Stimulated activated CD4-positive, alpha-beta T cell treated with anti-CD3 and anti-CD28 coated beads, Interleukin-4, amount 100 ng/mL, for 48 hours (primary cell): Measurements from ENCODE around the gene SPATC1L.

ENCODE experiments used
- DNase-seq, 2 donors: peaks; one replicate each; pipeline ENCODE4 v3.0.0-alpha.2; 2020; ENCODE audit warnings: low read depth in 2 of 2

The SPATC1L gene

GRCh38 chr21:46120301-46121285, 63.7 kb downstream of the SPATC1L start:
- no peak for DNase-seq

DNA sequence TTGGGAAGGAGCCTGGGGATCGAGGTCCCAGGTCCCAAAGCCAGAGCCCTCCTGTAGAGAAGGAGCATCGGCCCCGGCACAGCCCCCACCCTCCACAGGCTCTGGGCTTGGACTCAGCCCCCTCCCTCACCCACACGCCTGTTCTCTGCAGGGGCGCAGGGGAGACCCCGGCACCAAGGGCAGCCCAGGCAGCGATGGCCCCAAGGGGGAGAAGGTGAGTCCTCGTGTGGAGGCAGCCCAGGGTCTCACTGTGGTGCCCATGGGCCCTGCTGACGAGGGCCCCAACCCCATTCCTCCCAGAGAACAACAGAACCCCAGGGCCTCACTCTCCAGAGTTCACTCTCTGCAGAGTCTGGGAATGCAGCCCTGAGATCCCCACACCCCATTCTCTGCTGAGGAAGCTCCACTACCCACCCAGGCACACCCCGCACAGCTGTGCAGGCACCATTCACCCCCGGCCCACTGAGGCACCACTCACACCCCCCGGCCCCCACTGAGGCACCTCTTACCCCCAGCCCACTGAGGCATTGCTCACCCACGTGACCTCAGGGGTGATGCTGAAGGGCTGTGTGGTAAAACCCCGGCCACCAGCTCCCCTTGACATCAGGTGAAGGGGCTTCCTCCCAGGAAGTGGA, 64.5 kb downstream of the SPATC1L start:
- no peak for DNase-seq

GRCh38 chr21:46119144-46119636, 65.1 kb downstream of the SPATC1L start:
- DNase-seq, result no peak

- DNase-seq, result no peak
Measured at GRCh38 chr21:46118316-46119143, 65.7 kb downstream of the SPATC1L start.

- DNase-seq, result no peak
Measured at GRCh38 chr21:46117586-46118315, 66.5 kb downstream of the SPATC1L start.

- DNase-seq, result no peak
Measured at GRCh38 chr21:46116776-46117585, 67.3 kb downstream of the SPATC1L start.

DNA sequence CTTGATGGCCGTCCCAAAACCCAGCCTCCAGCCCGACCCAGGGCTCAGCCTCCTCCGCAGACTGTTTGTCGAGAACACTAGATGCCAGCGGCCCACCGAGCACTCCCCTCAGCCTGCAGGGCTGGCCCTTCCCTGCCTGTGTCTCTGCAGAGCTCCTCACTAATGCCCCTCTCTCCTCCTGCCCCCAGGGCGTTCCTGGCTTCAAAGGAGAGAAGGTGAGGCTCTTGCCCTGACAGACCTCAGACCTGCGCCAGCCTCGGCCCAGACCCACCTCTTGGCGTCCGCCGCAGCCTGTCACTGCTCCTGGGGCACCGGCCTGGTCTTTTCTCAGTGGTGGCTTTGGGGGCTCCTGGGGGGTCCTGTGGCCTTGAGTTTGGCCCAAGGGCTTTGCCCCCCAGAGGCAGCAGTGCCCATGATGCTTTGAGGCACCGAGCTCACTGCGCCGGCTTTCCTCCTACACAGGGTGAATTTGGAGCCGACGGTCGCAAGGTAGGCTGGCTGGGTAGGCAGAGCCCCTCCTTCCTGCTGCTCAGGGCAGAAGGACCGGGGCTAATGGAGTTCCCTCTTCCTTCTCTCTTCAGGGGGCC, 68.0 kb downstream of the SPATC1L start:
- DNase-seq, result no peak

GRCh38 chr21:46115441-46116188, 68.6 kb downstream of the SPATC1L start:
- no peak for DNase-seq

- DNase-seq, result no peak
Measured at GRCh38 chr21:46114963-46115362, 69.3 kb downstream of the SPATC1L start.

DNA sequence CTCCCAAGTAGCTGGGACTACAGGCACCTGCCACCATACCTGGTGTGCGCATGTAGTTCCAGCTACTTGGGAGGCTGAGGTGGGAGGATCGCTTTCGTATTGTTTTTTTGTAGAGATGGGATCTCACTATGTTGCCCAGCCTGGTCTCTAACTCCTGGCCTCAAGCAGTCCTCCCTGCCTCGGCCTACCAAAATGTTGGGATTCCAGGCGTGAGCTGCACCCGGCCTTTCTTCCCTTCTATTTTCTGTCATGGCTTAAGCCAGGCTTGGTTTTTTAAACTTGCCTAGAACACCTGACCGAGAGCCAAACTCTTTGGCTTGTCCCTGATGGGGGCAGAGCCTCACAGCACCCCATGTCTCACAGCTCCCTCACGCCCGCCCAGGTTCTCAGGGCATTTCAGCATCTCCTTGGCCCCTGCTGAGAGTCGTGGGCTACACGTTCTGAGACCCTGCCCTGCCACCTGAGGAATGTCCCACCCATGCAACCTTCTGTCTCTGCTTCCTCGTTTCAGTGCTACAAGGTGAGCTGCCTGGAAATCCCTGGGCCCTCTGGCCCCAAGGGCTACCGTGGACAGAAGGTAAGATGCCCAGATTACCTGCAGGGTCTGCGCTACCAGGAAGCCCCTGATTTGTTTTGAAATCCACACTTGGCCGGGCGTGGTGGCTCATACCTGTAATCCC, 70.6 kb downstream of the SPATC1L start:
- no peak for DNase-seq

DNA sequence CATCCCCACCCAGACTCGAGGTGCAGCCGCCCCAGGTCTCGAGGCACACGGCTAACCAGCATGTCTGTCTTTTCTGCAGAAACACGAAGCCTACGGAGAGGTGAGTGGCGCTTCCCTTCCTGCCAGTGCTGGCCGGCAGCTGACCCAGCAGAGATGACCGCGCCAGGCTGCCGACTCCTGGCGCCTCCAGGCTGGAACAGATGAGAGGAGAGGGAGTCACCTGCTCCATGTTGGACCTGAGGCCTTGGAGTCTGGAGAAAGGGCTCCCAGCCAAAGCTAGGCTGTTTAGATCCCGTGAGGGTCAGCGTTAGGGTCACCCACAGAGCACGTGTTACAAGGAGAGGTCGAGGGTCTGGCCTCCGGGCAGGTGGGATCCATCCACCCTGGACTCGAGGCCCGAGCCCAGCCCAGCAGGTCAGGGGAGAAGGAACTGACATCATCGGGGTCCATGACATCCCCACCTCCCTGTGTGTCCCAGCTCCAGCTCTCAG, 71.5 kb downstream of the SPATC1L start:
- no peak for DNase-seq

DNA sequence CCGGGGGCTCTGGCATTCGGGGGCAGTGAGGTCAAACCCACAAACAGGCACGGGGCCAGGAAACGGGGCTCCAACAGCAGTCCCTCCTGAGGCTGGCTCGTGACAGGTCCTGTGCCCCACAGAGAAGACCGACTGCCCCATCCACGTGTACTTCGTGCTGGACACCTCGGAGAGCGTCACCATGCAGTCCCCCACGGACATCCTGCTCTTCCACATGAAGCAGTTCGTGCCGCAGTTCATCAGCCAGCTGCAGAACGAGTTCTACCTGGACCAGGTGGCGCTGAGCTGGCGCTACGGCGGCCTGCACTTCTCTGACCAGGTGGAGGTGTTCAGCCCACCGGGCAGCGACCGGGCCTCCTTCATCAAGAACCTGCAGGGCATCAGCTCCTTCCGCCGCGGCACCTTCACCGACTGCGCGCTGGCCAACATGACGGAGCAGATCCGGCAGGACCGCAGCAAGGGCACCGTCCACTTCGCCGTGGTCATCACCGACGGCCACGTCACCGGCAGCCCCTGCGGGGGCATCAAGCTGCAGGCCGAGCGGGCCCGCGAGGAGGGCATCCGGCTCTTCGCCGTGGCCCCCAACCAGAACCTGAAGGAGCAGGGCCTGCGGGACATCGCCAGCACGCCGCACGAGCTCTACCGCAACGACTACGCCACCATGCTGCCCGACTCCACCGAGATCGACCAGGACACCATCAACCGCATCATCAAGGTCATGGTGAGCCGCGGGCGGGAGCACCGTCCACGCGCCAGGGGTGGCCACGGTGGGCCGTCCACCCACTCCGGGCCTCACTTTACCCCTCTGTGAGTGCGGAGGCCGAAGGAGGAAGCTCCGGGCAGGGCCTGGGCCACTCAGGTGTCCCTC, 72.2 kb downstream of the SPATC1L start:
- DNase-seq, result no peak

DNA sequence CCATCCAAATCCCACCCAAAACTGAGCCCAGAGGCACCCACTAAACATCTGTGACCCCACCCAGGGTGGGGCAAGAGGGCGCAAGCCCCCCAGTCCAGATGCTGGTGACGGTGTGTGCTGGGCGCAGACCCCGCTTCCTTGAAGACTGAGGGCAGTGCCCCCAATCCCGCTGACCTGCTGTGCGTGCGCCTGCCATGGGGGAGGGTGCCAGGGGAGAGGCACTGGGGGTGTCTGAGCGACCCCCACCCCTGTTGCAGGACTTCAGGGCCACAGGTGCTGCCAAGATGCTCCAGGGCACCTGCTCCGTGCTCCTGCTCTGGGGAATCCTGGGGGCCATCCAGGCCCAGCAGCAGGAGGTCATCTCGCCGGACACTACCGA, 73.1 kb downstream of the SPATC1L start:
- DNase-seq, result no peak
